Stimulated activated CD4-positive, alpha-beta T cell treated with anti-CD3 and anti-CD28 coated beads, TNF-alpha, amount 100 ng/mL, for 1 hour (primary cell): ENCODE measurements around the gene NAV2.

Experiments used
- DNase-seq, 3 donors: peaks; one replicate each; pipeline ENCODE4 v3.0.0-alpha.2; 2020; ENCODE audit warnings: low read depth in 3 of 3, low spot score in 1 of 3

Gene NAV2

GRCh38 chr11:19963697-19964387, 251.2 kb downstream of the NAV2 start:
- no peak for DNase-seq

- no peak for DNase-seq
Observed at GRCh38 chr11:19966441-19966840, 253.8 kb downstream of the NAV2 start.

DNA sequence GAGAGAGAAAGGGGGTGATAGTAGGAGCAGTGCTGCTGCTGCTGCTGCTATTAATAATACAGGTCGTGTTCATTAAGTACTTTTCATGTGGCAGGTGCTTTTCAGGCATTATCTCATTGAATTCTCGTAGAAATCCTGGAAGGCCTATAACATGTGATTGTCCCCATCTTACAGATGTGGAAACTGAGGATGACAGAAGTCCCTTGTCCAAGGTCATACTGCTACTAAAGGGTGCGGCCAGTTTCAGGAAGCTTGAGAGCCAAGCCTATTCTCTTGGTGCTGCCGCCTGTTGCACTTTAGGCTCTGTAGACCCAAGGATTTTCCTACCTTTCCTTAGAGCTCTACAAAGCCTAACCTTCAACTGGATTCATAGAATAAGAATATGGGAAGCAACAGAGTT, 254.3 kb downstream of the NAV2 start:
- DNase-seq: no peak

DNA sequence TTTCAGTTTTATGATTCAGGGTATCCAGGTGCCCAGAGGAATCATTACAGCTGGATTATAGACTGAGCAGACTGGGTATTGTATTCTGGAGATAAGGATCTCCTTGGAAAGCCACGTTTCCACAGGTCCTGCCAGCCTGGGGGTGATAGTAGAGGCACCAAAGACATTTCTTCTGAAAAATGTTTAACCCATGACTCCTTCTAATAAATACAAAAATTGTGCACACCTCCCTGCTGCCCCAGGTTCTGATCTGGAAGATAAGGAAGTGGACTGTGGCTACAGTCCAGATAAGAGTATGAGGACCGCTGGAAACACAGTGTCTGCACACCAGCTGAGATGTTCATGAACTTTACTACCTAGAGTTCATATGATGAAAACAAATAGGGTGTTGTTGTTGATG, 255.2 kb downstream of the NAV2 start:
- no peak for DNase-seq

- no peak for DNase-seq
Observed at GRCh38 chr11:19968860-19969259, 256.2 kb downstream of the NAV2 start.

- DNase-seq: no peak
Observed at GRCh38 chr11:19970944-19971343, 258.3 kb downstream of the NAV2 start.

GRCh38 chr11:19972091-19972490, 259.5 kb downstream of the NAV2 start:
- no peak for DNase-seq

- DNase-seq: no peak
Observed at GRCh38 chr11:19972651-19973050, 260.0 kb downstream of the NAV2 start.

- DNase-seq: no peak
Observed at GRCh38 chr11:19973136-19973635, 260.5 kb downstream of the NAV2 start.

DNA sequence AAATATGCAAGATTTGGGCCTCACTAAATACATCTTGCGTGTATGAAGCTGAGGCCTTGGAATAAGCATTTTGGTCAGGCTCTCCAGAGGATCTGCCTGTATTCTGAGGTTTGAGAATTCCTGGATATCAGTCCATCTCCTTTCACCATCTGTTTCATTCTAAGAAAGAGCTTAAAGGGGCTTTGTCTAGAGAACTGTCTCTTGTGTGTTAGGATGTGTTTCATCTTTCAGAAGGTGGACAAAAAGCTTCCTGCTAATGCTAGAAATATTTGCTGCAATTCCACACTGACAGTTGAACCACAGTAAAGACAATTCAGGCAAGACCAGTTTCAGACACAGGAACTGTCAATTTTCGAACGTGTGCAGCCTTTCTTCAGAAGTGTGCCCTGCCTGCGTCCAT, 262.2 kb downstream of the NAV2 start:
- no peak for DNase-seq

- no peak for DNase-seq
Observed at GRCh38 chr11:19975414-19975990, 262.9 kb downstream of the NAV2 start.

- DNase-seq: no peak
Observed at GRCh38 chr11:19976281-19976941, 263.8 kb downstream of the NAV2 start.

DNA sequence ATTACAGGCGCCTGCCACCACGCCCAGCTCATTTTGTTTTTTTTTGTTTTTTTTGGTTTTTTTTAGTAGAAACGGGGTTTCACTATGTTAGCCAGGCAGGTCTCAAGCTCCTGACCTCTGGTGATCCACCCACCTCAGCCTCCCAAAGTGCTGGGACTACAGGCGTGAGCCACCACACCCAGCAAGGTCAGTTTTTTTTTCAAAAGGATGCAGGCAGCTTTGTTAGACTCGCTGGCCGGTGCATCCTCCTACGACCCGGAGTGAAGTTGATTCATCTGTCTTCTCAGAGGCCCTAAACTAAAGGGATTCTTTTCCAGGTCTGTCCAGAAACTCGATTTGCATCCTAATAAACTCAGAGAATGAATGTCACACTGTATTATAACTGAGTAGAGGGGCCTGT, 265.3 kb downstream of the NAV2 start:
- DNase-seq: no peak

GRCh38 chr11:19978668-19979518, 266.3 kb downstream of the NAV2 start:
- DNase-seq: no peak

DNA sequence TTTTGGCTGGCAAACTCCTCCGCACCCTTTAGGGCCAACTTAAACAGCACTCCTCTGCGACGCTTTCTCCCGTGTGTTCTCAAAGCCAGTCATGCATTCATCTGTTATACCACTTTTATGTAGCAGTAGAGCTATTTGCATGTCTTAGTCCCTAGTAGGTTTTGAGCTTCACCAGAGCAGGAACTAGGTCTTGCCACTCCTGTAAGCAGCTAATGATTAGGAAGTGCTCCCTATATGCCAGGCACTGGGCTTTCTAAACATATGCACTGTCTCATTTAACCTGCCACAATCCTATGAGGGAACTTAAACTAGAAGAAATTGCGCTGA, 266.8 kb downstream of the NAV2 start:
- DNase-seq: no peak

DNA sequence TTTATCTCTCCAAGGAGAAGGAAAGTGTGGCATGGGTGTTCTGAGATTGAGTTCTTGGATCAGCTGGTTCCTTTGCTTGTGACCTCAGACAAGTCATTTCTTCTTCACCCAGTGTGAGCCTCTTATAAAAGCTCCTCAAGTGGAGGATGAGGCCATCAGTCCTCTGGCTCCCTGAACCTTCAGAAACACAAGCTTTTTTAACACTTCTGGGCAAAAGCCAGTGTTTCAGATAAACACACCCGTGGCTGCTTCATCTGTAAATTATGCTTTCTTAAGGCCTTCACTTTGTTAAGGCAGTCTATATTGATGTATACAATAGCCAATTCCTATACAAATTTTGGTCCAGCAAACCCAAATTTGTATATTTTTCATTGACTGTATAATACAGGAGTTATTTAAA, 267.8 kb downstream of the NAV2 start:
- no peak for DNase-seq

DNA sequence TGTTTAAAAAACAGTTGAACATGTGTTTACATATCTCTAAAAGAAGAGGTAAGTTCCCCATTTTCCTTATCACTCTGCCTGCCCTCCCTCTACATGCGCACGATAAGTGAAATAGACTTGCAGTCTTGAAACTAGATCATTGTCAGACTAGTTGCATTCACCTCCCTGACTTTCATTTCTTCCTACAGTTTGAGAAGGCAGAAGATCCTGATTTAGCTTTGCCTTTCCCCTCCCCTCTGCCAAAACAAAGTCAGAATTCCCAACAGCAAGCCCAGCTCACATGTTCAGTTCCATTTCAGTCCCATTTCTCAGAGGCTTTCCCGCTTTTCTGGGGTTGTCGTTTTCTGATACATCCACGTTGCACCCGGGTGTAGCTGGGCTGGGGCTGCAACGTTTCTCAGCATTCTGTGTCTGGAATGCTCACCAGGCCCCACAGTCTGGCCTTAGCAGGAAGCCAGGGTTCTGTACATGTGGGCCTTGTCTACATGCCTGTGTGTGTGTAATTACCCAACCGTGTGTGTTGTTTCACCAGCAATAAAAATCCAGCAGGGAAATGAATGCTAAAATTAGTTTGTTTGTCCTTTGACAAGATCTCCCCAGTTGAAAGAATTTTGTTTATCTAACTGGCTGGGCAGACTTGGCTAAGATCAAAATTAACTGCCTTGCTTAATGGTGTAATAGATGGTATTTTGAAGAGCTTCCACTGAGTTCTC, 268.5 kb downstream of the NAV2 start:
- DNase-seq: no peak

DNA sequence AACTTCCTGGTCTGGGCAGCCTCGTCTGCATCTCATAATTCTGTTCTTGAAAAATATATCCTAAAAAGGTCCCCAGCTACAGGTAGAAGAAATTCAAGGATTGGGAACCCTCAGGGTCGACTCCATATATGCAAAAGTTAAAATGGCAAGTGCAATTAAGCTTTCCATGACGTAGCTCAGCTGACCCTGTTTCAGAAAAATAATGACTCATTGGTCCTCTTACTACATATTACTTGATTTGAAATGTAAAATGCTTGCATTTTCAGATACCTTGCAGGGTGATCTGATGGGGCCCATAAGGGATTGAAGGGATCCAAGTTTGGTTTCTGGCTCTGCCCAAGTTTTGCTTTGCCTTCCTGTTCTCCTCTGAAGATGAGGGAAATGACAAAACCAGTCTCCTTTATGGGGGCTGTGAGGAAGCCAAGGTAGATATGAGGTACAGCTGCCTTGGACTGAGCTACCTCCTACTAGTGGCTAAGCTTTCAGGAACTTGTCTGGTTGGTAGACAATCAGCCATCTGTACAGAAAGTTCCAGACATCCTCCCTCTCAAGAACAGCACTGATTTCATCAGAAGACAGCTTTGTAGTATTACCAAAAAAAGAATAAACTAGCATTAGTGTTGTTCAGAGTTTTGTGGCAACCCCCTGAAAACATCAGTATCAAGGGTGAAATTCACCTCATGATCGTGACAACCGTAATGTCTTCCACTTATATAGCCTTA, 270.3 kb downstream of the NAV2 start:
- DNase-seq: no peak

DNA sequence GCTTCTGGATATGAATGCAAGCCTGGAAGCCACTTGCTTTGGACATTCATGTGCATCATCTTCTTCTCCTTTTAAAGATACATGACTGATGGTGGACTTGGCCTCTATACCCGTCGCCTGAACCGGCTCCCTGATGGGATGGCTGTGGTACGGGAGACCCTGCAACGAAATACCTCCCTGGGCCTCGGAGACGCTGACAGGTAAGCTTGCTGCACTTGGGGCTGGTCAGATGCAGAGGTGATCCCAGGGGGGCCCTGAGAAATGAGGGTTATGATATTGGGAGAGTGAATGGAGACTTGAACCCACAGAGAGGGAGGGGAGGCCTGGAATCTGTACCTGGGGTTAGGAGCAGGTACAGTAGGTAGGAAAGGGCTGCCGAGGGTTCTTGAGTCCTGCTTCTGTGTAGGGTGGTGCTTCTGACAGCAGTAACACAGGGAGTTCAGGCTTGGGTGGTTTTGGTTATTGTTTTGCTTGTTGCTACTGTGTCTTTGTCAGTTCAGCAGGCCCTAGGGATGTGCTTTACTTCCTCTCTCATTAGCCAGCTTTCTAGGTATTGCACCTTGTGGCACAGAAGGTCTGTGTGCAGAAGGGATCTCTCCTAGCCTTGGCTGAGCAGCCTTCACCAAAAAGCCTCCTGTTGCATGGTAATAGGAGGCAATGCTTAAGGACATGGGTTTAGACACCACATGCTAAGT, 271.6 kb downstream of the NAV2 start:
- no peak for DNase-seq

DNA sequence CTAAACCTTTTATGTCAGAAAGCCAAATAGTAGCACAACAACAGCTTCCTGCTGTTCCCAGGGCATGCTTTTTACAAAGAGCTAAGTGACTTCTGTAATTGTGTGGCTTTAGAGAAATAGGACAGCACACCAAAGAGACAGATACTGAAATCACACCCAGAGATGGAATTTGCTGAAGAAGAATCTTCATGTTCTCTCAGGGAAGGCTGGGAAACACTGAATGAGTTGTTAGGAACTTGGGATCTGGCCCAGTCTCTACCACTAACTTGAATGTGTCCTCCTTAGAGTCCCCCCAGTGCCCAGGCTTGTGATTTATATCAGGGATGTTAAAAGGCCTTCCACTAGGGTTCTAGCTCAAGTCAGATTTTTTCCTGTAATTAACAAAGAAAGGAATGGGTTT, 272.5 kb downstream of the NAV2 start:
- DNase-seq: no peak
